Eye (tissue), 1 donor: Measurements from ENCODE around the gene DCAF7.

Source experiments
- DNase-seq: peaks from one replicate; pipeline ENCODE4 v3.0.0-alpha.2; 2015

Gene DCAF7

GRCh38 chr17:63634163-63634562 lies 83.9 kb downstream of the DCAF7 start:
- no peak for DNase-seq

GRCh38 chr17:63634816-63635215 lies 84.5 kb downstream of the DCAF7 start:
- DNase-seq, result no peak

GRCh38 chr17:63635290-63635689 lies 85.0 kb downstream of the DCAF7 start:
- no peak for DNase-seq

GRCh38 chr17:63635787-63636186 lies 85.5 kb downstream of the DCAF7 start:
- no peak for DNase-seq

GRCh38 chr17:63639125-63639524 lies 88.8 kb downstream of the DCAF7 start:
- no peak for DNase-seq

- DNase-seq, result no peak
Observed at GRCh38 chr17:63640038-63640437, 89.8 kb downstream of the DCAF7 start.

GRCh38 chr17:63641692-63642448 lies 91.6 kb downstream of the DCAF7 start:
- DNase-seq, result no peak
